SK-N-SH (cell line): ENCODE measurements around the gene KSR2. TPM values are rescaled to one million over a fixed set of nuclear protein-coding genes. Genes with fewer than 3 reads are reported as not detected.

Experiments
- CTCF ChIA-PET: fragments of 300-600, 350-600 bp; formaldehyde crosslinking; extraction: SDS; loops from one replicate; lab custom pipeline; 2021; lab: Yijun Ruan, JAX
- POLR2A ChIA-PET: fragments of 350-600 bp; sonication (Branson Sonifier 250); formaldehyde crosslinking; extraction: SDS; loops from one replicate; lab custom pipeline; 2020; ENCODE audit warnings: antibody characterized with exemption, inconsistent platforms; lab: Yijun Ruan, JAX
- DNase-seq: peaks from one replicate; pipeline ENCODE4 v3.0.0; 2012
- H2AFZ ChIP-seq: fragments of 200-600 bp; sonication (generic); 2 replicates; pipeline ENCODE4 v1.8.1; 2016; ENCODE audit warnings: antibody characterized with exemption, mild to moderate bottlenecking, low read depth
- H3F3A ChIP-seq: fragments of 200-600 bp; sonication (generic); replicated peaks from 2 replicates; pipeline ENCODE3; 2016; ENCODE audit warnings: antibody characterized with exemption, mild to moderate bottlenecking; ENCODE audit not compliant: insufficient read depth
- H3K27ac ChIP-seq, 2 experiments: fragments of 200-500 bp in 1 of 2; fragments of 200-600 bp in 1 of 2; sonication (Bioruptor generic) in 1 of 2; sonication (generic), shearing (Covaris generic) in 1 of 2; 2 replicates each; pipeline versions ENCODE4 v1.5.1 to v1.6.1; 2014 to 2016; ENCODE audit warnings: low read depth in 2 of 2, inconsistent platforms in 1 of 2, low read length in 1 of 2, mild to moderate bottlenecking in 1 of 2, mixed read lengths in 1 of 2
- H3K27me3 ChIP-seq: fragments of 200-600 bp; sonication (generic), shearing (Covaris generic); 2 replicates; pipeline ENCODE4 v1.6.1; 2016; ENCODE audit warnings: mixed run types; ENCODE audit not compliant: insufficient read depth
- H3K36me3 ChIP-seq, 2 experiments: fragments of 200-500 bp in 1 of 2; fragments of 200-600 bp in 1 of 2; sonication (Bioruptor generic) in 1 of 2; sonication (generic) in 1 of 2; replicated peaks in 1 of 2; 2 replicates each; pipeline versions ENCODE3 to v1.5.1; 2014 to 2016; ENCODE audit warnings: low read length in 1 of 2, mild to moderate bottlenecking in 1 of 2; ENCODE audit not compliant: insufficient read depth in 2 of 2, control insufficient read depth in 1 of 2
- H3K4me1 ChIP-seq, 2 experiments: fragments of 200-500 bp in 1 of 2; fragments of 200-600 bp in 1 of 2; sonication (Bioruptor generic) in 1 of 2; sonication (generic), shearing (Covaris generic) in 1 of 2; 2 replicates each; pipeline versions ENCODE4 v1.5.1 to v1.6.1; 2014 to 2016; ENCODE audit warnings: low read depth in 1 of 2, low read length in 1 of 2, mixed run types in 1 of 2; ENCODE audit not compliant: insufficient read depth in 2 of 2, control insufficient read depth in 1 of 2
- H3K4me2 ChIP-seq: fragments of 200-600 bp; sonication (generic), shearing (Covaris generic); 2 replicates; pipeline ENCODE4 v1.6.1; 2017; ENCODE audit warnings: mixed run types
- H3K4me3 ChIP-seq, 2 experiments: fragments of 200-500 bp in 1 of 2; fragments of 200-600 bp in 1 of 2; sonication (Bioruptor generic) in 1 of 2; sonication (generic), shearing (Covaris generic) in 1 of 2; 2 replicates each; pipeline versions ENCODE4 v1.5.1 to v1.8.1; 2014 to 2016; ENCODE audit warnings: low read depth in 2 of 2, inconsistent platforms in 1 of 2, low read length in 1 of 2, mild to moderate bottlenecking in 1 of 2, mixed read lengths in 1 of 2, moderate library complexity in 1 of 2
- H3K79me2 ChIP-seq: fragments of 200-600 bp; sonication (generic); 2 replicates; pipeline ENCODE4 v1.8.1; 2017; ENCODE audit warnings: mild to moderate bottlenecking; ENCODE audit not compliant: insufficient read depth
- H3K9ac ChIP-seq: fragments of 200-600 bp; sonication (generic); 2 replicates; pipeline ENCODE4 v1.6.1; 2017; ENCODE audit warnings: mixed run types
- H3K9me2 ChIP-seq: fragments of 200-600 bp; sonication (generic); 2 replicates; pipeline ENCODE4 v1.6.1; 2017; ENCODE audit warnings: mixed run types
- H3K9me3 ChIP-seq: fragments of 200-600 bp; sonication (generic); 2 replicates; pipeline ENCODE4 v1.6.1; 2017; ENCODE audit warnings: mixed run types, mild to moderate bottlenecking, moderate library complexity
- H4K20me1 ChIP-seq: fragments of 200-600 bp; sonication (generic); 2 replicates; pipeline ENCODE4 v1.6.1; 2017; ENCODE audit warnings: mild to moderate bottlenecking, mixed run types; ENCODE audit not compliant: insufficient read depth
- CHD2 ChIP-seq: fragments of 150-350 bp; IDR thresholded peaks from 2 replicates; pipeline ENCODE4 v1.6.1; 2018; ENCODE audit warnings: low read length; ENCODE audit not compliant: partially characterized antibody
- CTCF ChIP-seq: fragments of 200-600 bp; sonication (generic); IDR thresholded peaks from 2 replicates; pipeline ENCODE4 v1.6.1; 2017; ENCODE audit warnings: antibody characterized with exemption, mild to moderate bottlenecking, moderate library complexity
- ELF1 ChIP-seq: IDR thresholded peaks from 2 replicates; pipeline ENCODE4 v1.4.0; 2012
- EP300 ChIP-seq, 2 experiments: IDR thresholded peaks; 2 replicates each; pipeline versions ENCODE4 v1.4.0 to v1.6.1; 2012; ENCODE audit warnings: borderline replicate concordance in 1 of 2, low read depth in 1 of 2, low read length in 1 of 2
- EZH2phosphoT487 ChIP-seq: fragments of 200-600 bp; sonication (generic); IDR thresholded peaks from 2 replicates; pipeline ENCODE4 v1.6.1; 2017; ENCODE audit warnings: low read depth, mixed run types, mild to moderate bottlenecking, antibody characterized with exemption, moderate library complexity, borderline replicate concordance
- FOSL2 ChIP-seq: IDR thresholded peaks from 2 replicates; pipeline ENCODE4 v1.4.0; 2012; ENCODE audit warnings: low read depth, mild to moderate bottlenecking, moderate library complexity, borderline replicate concordance
- GABPA ChIP-seq: IDR thresholded peaks from 2 replicates; pipeline ENCODE4 v1.4.0; 2012; ENCODE audit warnings: low read depth, mild to moderate bottlenecking
- MAX ChIP-seq: IDR thresholded peaks from 2 replicates; pipeline ENCODE4 v1.4.0; 2012; ENCODE audit warnings: low read depth
- NFIC ChIP-seq: IDR thresholded peaks from 2 replicates; pipeline ENCODE4 v1.4.0; 2012; ENCODE audit warnings: borderline replicate concordance
- POLR2AphosphoS5 ChIP-seq: IDR thresholded peaks from 2 replicates; pipeline ENCODE4 v1.6.1; 2012; ENCODE audit warnings: low read depth, low read length
- REST ChIP-seq: IDR thresholded peaks from 2 replicates; pipeline ENCODE4 v1.6.1; 2012; ENCODE audit warnings: mild to moderate bottlenecking, low read depth, low read length, moderate library complexity
- RXRA ChIP-seq: IDR thresholded peaks from 2 replicates; pipeline ENCODE4 v1.4.0; 2012; ENCODE audit warnings: low read depth, mild to moderate bottlenecking, borderline replicate concordance
- SMC3 ChIP-seq: IDR thresholded peaks from 2 replicates; pipeline ENCODE4 v1.6.1; 2012; ENCODE audit warnings: low read depth, low read length, improper control_type of control experiment
- TCF12 ChIP-seq: IDR thresholded peaks from 2 replicates; pipeline ENCODE4 v1.4.0; 2012
- TEAD4 ChIP-seq: IDR thresholded peaks from 2 replicates; pipeline ENCODE4 v1.4.0; 2012; ENCODE audit warnings: mild to moderate bottlenecking, borderline replicate concordance; ENCODE audit not compliant: insufficient read depth
- WGBS: methylation state at CpG from one replicate; pipeline ENCODE4 v1.1.6; 2017; ENCODE audit warnings: low lambda C conversion rate; 5-methylcytosine and 5-hydroxymethylcytosine counted together
- polyA plus RNA-seq, 3 experiments: library from polyadenylated mRNA; depleted of rRNA; stranded (reverse); fragments of >200 nt; gene quantifications; 2 replicates each; pipeline ENCODE4 v1.2.3, GENCODE V29; 2012
- TF ChIP-seq, protein P1 (sequence below): fragments of 150-350 bp; IDR thresholded peaks from 2 replicates; pipeline ENCODE4 v1.6.1; 2017; ENCODE audit warnings: antibody characterized with exemption, low read length, low read depth, borderline replicate concordance
- TF ChIP-seq, protein P2 (sequence below): IDR thresholded peaks from 2 replicates; pipeline ENCODE4 v1.4.0; 2012; ENCODE audit warnings: low read depth, borderline replicate concordance

KSR2 gene
- polyA plus RNA-seq, 1 of the 3 experiments (the other 2 are of a cell fraction) = 0.12 TPM

- H3K9me2 ChIP-seq = no peaks in the 10 kb centered on the region
- WGBS = 46% methylated on average over 11 of the region's 11 CpGs
- peaks cover 0 to 38% of the 10 kb centered on the region in 2 experiments; a peak in 2 of 4 replicates for H3K4me1 ChIP-seq
- H3F3A ChIP-seq = no peaks in the 10 kb centered on the region
- ChIA-PET POLR2A (no interaction called here), CTCF (interaction anchor here (0.7 to 1.6 kb wide), 5 partner anchors 12 to 437 kb away, joined by 3 to 6 read pairs (median 3); no protein-coding TSS in a partner anchor)
- H3K9ac ChIP-seq = no peak overlapping the region
- H4K20me1 ChIP-seq = no peaks in the 10 kb centered on the region
- no peaks in the 10 kb centered on the region for H3K36me3 ChIP-seq
- peak overlapping the region in 1 of 2 experiments; percentile 4; a peak in 1 of 4 replicates for H3K27ac ChIP-seq
- no peaks in the 10 kb centered on the region for H3K9me3 ChIP-seq
- TF ChIP-seq TEAD4 = no peak
- no peak for TF ChIP-seq REST
- no peak for TF ChIP-seq MAX
- TF ChIP-seq RXRA = no peak
- TF ChIP-seq, all 33 proteins: peak for 0
- no peaks in the 10 kb centered on the region for H3K79me2 ChIP-seq
- H3K27me3 ChIP-seq = no peaks in the 10 kb centered on the region
- no peak for DNase-seq
- no peak overlapping the region for H3K4me2 ChIP-seq
- H3K4me3 ChIP-seq = no peak overlapping the region
- H2AFZ ChIP-seq = no peak overlapping the region
These were observed 556.2 kb downstream of the KSR2 start for GRCh38 chr12:117412465-117413188.

- Histone ChIP-seq H3K27me3 (no peaks in the 10 kb centered on the region), H3K9ac (no peak overlapping the region), H3K27ac (no peak overlapping the region; a peak in 1 of 4 replicates), H3K4me1 (peaks cover 0 to 33% of the 10 kb centered on the region in 2 experiments; a peak in 2 of 4 replicates), H3K79me2 (no peaks in the 10 kb centered on the region), H3K4me2 (no peak overlapping the region), H3F3A (no peaks in the 10 kb centered on the region), H2AFZ (no peak overlapping the region), H3K9me2 (no peaks in the 10 kb centered on the region), H3K36me3 (no peaks in the 10 kb centered on the region), H3K9me3 (no peaks in the 10 kb centered on the region), H3K4me3 (no peak overlapping the region), H4K20me1 (no peaks in the 10 kb centered on the region)
- DNase-seq = no peak
- POLR2A ChIA-PET = no interaction called here
- TF ChIP-seq, protein P1, sequence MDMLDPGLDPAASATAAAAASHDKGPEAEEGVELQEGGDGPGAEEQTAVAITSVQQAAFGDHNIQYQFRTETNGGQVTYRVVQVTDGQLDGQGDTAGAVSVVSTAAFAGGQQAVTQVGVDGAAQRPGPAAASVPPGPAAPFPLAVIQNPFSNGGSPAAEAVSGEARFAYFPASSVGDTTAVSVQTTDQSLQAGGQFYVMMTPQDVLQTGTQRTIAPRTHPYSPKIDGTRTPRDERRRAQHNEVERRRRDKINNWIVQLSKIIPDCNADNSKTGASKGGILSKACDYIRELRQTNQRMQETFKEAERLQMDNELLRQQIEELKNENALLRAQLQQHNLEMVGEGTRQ = no peak
- TF ChIP-seq FOSL2 (no peak), EP300 (IDR thresholded peaks at IDR 0.05; ENCODE audit: borderline replicate concordance in 1 of 2, low read depth in 1 of 2, low read length in 1 of 2) (no peak), GABPA (no peak), SMC3 (no peak), CTCF (no peak), ELF1 (no peak), CHD2 (no peak), EZH2phosphoT487 (no peak), POLR2AphosphoS5 (no peak), TCF12 (no peak), NFIC (no peak)
- TF ChIP-seq, protein P2, sequence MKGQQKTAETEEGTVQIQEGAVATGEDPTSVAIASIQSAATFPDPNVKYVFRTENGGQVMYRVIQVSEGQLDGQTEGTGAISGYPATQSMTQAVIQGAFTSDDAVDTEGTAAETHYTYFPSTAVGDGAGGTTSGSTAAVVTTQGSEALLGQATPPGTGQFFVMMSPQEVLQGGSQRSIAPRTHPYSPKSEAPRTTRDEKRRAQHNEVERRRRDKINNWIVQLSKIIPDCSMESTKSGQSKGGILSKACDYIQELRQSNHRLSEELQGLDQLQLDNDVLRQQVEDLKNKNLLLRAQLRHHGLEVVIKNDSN = no peak
- CTCF ChIA-PET = interaction anchor here (0.9 kb wide), 1 partner anchor 173 kb away, joined by 3 read pairs; no protein-coding TSS in a partner anchor
These were observed 559.5 kb downstream of the KSR2 start for GRCh38 chr12:117409286-117409685.
